Adrenal gland (tissue), 5 donors: ENCODE results near the gene ANKMY1.

Experiments used
- POLR2A ChIP-seq, 2 donors: fragments of 450-650 bp; IDR thresholded peaks; one replicate each; pipeline ENCODE4 v1.6.1; 2017; ENCODE audit warnings: antibody characterized with exemption in 2 of 2, mild to moderate bottlenecking in 2 of 2, moderate library complexity in 1 of 2
- TF ChIP-seq, protein P1 (sequence below), 6 experiments: fragments of 450-650 bp in 4 of 6; fragments of 200-600 bp in 2 of 6; sonication (generic) in 1 of 6; IDR thresholded peaks; 1 replicate in 5 of 6; 2 replicates in 1 of 6; pipeline versions ENCODE4 v1.5.1 to v1.8.0; 2016 to 2021; ENCODE audit warnings: antibody characterized with exemption in 6 of 6, mild to moderate bottlenecking in 2 of 6, moderate library complexity in 1 of 6
- donor health status: DM: no; HTN: no; CAD: no.

DNA sequence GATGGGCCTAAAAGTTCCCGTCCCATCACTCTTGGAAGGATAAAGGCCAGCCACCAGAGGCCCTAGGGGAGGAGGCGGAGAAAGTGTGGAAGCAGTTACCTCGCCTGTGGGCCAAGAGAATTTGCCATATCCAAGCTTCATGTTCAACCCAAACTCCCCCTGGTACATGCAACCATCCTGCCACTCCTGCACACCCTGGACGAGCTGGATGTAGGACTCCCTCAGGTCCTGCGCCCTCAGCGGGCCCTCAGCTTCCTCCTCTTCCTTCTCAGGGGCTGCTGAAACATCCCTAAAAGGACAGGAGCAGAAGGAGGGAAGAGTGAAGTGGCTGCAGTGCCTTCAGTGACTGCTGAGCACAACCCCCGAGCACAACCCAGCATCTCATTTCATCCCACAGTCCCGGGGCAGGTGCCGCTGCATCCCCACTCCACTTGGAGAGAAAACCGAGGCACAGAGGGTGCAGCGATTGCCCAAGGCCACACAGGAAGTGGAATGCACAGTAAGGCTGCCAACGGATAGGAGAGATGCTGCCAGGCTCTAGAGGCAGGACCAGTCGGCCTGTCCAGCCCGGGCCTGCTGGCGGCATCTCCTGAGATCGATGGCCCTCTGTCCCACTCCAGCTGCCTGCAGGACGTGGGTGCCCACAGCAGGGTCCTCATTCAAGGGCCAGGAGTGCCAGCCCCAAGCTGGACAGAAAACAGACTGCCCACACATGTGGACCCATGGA lies 2.9 kb downstream of the ANKMY1 start:
- TF ChIP-seq, protein P1, sequence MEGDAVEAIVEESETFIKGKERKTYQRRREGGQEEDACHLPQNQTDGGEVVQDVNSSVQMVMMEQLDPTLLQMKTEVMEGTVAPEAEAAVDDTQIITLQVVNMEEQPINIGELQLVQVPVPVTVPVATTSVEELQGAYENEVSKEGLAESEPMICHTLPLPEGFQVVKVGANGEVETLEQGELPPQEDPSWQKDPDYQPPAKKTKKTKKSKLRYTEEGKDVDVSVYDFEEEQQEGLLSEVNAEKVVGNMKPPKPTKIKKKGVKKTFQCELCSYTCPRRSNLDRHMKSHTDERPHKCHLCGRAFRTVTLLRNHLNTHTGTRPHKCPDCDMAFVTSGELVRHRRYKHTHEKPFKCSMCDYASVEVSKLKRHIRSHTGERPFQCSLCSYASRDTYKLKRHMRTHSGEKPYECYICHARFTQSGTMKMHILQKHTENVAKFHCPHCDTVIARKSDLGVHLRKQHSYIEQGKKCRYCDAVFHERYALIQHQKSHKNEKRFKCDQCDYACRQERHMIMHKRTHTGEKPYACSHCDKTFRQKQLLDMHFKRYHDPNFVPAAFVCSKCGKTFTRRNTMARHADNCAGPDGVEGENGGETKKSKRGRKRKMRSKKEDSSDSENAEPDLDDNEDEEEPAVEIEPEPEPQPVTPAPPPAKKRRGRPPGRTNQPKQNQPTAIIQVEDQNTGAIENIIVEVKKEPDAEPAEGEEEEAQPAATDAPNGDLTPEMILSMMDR (IDR thresholded peaks at IDR 0.05), result no peak
- no peak for TF ChIP-seq POLR2A (IDR thresholded peaks at IDR 0.05)
